Activated CD4-positive, alpha-beta T cell treated with anti-CD3 and anti-CD28 coated beads, Interleukin-2, amount 50 U/mL, for 4 hours (primary cell): ENCODE data around the gene PARVB.

Experiments
- DNase-seq, 2 experiments: peaks; one replicate each; pipeline ENCODE4 v3.0.0-alpha.2; 2020

The PARVB gene, protein sequence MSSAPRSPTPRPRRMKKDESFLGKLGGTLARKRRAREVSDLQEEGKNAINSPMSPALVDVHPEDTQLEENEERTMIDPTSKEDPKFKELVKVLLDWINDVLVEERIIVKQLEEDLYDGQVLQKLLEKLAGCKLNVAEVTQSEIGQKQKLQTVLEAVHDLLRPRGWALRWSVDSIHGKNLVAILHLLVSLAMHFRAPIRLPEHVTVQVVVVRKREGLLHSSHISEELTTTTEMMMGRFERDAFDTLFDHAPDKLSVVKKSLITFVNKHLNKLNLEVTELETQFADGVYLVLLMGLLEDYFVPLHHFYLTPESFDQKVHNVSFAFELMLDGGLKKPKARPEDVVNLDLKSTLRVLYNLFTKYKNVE

DNA sequence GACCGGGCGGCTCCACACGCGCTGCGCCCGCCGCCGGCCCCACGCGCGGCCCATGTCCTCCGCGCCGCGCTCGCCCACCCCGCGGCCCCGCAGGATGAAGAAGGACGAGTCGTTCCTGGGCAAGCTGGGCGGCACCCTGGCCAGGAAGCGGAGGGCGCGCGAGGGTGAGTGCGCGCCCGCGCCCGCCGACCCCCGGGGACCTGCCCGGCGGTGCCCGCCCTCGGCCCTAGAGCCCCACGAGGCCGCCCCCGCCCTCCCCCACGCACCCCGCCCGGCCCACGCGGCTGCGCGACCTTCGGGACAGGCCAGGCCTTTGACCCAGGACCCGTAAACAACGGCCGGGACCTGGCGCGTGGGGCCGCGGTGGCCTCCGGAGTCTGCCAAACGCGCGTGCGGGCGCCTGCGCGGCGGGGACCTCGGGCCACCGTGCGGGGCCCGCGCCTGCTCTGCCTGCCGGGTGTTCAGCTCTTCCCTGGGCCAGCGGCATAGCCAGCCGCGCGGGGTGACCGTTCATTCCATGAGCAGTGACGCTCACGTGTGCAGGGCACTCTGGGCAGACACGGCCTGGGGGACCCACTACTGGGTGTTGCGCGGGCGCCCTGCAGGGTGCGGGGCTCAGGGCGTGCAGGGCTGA lies at the start of gene PARVB:
TSS of gene PARVB (plus strand) at position 15 of the 634 bp plus-strand sequence. CDS start at position 53, 38 bp downstream.
- DNase-seq = no peak

DNA sequence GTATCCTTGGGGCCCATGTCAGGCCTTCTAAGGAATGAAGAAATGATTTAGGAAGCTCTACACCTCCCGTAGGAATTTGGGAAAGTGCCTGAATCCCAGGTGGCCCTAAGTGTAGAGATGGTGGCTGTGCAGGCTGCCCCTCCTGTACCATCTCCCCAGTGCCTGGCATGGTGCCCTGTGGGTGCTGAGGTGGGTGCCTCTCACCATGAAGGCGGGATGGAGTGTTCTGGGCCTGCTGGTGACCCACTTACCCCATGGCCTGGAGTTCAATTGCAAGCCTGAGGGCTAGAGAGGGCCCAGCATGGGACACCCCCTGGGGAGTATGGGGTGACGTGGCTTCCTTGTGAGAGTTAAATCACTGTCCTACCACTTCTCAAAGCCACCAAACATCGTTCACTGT lies 49.1 kb upstream of the PARVB start:
- no peak for DNase-seq

DNA sequence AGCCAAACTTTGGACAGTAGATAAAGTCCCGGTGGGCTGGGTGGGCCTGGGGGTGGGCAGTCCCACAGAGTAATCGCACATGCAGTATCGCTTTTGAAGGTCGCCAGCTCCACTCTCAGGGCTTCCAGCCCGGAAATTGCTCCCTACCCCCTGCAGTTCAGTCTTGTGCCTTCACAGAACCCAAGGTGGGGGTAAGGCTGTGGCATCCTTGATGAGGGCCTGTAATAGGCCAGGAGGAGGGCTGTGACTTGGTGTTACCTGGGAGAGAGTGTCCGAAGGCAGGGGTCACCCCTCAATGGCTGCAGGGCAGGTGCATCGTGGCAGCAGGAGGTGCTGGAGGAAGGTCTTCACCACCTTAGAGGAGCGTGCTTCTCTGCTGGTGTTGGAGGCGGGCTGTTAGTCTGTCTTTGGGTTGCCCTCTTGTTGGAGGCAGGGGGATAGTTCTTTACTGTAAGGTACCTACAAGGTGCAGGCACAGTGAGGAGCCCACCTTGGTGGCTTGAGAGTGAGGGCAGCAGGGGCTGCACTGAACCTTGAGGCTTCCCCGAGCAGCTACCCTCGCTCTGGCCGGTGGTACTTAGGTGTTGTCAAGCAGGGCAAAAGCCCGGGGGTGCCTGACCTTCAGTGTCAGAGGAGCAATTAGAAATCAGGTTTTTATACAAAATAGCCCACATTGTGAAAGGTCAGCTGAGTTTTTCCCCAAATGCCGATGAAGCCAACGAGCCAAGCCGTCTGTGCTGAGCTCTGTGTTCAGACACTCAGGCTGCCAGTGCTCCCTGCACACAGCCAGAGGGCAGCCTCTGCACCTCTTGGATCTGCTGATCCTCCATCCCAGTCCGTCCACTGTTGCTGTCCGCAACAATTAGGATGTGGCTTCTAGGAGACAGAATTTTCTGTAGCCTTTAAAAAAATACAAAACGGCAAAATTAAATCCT lies 47.0 kb upstream of the PARVB start:
- no peak for DNase-seq

DNA sequence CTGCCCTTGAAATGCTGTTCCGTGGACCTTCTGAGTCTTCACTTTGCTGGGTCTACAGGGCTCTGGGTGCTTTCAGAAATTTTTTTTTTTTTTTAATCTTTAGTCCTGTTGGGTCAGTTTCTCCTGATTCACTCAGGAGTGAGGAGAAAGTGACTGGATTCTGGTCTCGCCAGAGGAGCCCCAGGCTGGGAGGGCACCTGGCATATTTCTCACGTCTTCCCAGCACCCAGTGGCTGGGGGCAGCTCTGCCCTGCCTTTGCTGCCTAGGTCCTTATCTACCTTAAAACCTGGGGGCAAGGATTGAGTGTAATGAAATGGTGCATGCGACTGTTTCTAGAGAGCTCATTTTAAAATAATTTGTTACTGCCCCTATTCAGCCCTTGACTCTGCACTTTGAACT lies 45.5 kb upstream of the PARVB start:
- no peak for DNase-seq

DNA sequence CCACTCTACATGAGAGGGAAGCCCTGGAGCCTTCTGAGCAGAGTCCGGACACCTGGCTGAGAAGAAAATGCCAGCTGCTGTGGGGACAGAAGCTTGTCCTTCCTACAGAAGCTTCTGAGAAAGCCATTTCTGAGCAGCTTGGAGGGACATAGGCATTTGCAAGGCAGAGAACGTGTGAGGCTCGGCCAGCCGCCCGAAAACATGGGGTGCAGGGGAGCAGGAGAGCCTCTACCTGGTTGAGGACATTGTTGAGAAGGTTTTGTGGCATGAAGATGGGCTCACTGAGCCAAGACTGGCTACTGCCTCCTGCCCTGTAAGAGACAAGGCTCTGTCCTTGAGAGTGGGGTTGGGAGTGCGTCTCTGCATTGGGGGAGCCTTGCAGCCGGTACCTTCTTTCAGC lies 43.5 kb upstream of the PARVB start:
- no peak for DNase-seq

DNA sequence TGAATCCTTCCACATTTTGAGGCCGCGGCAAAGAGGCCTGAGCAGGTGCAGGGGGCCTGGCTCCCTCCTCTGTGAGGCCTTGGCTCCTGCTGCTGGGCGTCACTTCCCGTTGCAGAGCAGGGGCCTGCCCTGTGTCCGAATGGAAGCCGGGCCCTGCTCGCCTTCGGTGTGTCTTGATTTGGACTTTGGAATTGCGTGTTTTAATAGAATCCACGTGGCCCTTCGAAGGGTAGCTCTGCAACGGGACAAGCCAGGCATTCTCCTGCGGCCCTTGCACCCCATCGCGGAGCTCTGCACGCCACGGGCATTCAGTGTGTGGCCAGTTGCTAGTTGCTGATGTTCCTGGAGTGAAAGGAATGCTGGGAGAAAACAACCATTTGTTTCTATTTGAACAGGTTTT lies 43.1 kb upstream of the PARVB start:
- no peak for DNase-seq

DNA sequence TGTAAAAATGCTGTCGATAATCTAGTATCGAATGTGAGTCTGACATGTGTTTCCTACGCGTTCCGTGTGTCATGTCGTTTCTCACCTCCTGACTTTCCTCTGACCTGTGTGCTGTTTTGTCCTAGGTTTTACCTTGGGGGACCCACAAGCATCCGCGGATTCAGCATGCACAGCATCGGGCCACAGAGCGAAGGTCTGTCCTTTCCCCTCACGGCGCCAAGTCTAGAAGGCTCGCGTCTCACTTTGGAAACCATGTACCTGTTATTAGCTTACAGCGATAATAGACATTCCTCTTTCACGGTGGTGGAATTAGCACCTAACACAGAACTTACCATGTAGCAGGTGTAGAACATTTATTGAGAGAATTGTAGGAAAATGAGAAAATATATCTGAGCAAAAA lies 40.3 kb upstream of the PARVB start:
- DNase-seq = no peak

DNA sequence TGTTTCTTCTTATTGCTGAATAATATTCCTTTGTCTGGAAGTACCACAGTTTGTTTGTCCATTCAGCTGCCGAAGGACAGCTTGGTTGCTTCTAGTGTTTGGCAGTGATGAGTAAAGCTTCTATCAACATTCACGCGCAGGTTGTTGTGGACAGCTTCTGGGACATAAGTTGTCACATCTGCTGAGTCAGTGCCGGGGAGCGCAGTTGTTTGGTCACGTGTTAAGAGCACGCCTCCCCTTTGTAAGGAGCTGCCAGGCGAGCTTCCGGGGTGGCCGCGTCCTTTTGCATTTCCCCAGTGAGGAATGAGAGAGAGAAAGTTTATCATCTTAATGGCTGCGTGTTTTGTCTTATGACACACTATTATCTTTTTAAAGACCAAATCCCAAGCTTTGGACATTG lies 38.6 kb upstream of the PARVB start:
- no peak for DNase-seq

DNA sequence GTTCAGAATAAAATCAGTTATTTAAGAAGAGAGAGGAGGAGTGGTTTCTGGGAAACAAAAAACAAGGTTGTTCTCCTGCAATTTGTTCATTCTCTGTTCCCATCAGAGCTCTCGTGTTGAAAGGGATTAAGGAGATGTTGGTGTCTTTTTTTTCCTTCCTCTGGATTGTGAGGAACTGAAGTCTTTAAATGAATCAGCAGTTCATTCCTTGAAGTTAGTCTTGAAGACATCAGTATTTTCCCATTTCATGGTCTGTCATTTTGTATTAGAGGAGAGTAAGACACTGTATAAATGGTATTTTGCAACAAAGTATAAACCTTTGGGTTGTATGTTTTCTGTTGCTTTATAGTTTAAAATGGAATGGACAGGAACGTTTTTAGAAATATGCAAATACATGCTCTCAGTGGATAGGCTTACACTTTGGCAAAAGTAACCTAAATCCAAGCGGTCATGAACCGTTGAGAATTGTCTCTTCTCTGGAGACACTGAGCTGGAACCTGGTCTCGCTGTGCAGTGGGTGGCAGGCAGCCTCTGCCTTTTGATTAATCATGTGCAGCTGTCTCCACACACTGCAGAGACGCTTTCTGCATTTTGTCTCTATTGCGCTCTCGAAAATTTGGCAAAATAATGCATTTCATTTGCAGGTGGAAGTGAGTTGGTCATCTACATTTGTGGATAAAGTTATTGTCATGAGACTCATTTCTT lies 35.8 kb upstream of the PARVB start:
- no peak for DNase-seq

DNA sequence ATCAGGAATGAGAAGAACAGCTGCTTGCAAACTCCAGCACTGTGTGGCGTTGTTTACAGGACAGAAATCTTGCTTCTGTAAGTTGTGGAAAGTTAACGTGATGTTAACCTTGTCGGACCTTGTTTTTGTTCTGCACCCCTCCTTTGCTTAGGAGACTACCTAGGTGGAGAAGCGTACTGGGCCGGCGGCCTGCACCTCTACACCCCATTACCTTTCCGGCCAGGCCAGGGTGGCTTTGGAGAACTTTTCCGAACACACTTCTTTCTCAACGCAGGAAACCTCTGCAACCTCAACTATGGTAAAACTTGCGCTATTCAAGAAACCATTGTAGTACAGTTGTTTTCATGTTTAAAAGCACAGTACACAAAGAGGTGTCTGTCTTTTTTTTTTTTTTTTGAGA lies 35.1 kb upstream of the PARVB start:
- DNase-seq = no peak

DNA sequence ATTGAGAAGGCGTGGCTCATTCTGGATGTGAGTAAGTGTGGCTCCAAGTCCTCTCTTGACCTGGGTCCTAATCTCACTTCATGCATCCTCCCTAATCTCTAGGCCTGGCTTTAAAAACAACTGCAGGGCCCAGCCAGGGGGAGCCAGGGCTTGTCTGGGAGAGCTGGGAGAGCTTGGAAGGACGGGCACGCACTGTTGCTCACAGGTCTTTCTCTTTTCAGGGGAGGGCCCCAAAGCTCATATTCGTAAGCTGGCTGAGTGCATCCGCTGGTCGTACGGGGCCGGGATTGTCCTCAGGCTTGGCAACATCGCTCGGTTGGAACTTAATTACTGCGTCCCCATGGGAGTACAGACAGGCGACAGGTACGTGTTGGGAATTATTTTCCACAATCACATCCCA lies 34.1 kb upstream of the PARVB start:
- no peak for DNase-seq

DNA sequence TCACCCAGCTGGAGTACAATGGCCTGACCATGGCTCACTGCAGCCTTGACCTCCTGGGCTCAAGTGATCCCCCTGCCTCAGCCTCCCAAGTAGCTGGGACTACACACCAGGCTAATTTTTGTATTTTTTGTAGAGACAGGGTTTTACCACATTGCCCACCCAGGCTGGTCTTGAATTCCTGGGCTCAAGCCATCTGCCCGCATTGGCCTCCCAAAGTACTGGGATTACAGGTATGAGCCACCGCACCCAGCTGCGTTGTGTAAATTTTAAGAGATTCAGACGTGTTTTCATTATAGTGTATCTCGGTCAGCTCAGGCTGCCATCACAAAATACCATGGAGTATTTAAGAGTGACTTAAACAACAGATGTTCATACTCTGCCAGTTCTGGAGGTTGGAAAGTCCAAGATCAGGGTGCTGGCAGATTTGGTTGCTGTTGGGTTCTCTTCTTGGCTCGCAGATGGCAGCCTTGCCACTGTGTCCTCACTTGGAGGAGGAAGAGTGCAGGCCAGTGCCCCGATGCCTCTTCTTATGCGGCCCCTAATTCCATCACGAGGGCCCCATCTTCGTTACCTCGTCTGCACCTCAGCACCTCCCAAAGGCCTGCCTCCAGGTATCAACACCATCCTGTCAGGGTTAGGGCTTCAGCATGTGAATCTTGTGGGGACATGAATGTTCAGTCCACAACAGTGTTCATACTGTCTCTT lies 32.6 kb upstream of the PARVB start:
- no peak for DNase-seq

DNA sequence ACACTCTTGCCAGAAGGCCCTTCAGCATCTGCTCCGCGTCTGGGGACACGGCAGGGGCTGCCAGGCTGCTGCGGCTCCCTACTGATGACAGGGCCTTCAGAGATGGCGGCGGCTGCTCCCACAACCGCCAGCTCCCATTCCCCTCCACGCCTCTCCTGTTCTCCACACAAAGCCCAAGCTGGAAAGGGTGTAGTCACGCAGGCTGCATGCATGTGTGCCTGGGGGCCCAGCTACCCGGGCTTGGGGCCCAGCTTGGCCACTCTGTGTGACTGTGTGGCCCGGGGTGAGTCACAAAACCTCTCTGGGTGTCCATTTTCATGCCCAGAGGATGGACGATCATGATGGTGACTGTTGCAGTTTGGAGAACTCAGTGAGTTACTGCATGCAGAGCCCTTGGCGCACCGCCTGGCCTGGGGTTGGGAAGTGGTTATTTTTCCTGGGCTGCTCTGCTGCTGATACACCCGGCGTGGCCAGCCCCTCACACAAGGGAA lies 31.7 kb upstream of the PARVB start:
- DNase-seq = no peak

DNA sequence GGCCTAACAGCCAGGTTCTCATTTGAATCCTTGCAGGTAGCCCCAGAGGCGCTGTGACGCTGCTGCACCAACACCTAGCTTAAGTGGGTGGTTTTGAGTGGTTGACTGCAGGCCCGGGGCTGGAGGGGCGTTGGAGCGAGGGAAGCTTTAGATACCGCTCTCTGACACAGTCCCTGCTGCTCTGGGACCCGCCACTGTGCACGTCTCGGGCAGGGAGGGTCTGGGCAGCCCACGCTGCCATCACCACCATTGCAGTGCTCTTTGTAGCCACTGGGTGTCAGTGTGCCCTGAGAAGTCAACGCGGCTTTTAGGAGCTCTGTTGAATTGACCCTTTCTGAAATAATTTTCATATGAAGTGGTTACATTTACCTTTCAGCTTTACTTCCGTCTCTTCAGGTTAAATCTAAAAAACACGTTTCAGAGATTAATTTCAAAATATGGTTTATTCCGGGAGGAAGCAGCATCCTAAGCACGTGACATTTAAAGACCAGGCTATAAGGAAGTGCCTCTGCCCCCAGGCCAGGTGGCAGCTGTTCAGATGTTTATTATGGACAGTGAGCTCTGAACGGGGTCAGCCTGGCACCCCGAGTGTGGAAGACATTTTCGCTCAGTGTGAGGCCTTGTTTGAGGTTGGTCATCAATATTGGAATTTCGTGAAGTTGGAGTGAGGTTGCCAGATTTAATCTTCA lies 30.9 kb upstream of the PARVB start:
- DNase-seq = peak; percentile 48 to 52

DNA sequence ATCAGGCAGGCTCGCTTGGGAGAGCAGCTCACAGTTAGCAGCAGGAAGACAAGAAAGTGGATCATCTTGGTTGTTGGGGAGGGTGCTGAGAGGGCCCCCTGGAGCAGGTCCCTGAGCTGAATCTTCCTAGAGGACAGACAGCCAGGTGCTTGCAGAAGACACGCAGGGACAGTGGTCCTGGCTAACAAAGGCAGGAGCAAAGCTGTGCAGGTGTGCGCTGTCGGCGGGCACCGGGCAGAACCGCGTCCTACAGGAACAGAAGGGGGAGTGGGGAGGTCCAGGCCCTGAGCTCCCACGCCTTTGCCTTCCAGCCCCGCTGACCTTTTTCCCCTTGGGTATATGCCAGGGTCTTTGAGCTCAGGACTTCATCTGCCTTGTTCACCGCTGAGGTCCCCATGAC lies 30.1 kb upstream of the PARVB start:
- DNase-seq = no peak

DNA sequence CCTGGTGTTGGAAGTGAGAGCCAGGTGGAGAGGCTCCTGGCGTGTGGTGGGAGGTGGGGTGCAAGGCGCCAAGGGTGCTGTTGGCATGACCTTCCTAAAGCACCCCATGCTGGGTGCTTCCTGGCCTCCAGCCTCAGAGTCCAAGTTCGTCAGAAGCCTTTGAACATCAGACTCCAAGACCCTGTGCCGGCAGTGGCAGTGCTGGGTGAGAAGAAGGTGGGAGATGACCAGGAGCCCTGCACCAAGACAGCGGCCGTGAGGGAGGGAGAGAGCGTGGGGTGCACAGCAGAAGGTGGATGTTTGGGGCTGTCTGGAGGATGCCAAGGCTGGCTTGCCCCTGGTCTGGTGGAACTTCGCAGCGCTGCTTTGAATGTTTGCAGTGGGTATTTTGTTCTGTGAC lies 29.7 kb upstream of the PARVB start:
- no peak for DNase-seq

DNA sequence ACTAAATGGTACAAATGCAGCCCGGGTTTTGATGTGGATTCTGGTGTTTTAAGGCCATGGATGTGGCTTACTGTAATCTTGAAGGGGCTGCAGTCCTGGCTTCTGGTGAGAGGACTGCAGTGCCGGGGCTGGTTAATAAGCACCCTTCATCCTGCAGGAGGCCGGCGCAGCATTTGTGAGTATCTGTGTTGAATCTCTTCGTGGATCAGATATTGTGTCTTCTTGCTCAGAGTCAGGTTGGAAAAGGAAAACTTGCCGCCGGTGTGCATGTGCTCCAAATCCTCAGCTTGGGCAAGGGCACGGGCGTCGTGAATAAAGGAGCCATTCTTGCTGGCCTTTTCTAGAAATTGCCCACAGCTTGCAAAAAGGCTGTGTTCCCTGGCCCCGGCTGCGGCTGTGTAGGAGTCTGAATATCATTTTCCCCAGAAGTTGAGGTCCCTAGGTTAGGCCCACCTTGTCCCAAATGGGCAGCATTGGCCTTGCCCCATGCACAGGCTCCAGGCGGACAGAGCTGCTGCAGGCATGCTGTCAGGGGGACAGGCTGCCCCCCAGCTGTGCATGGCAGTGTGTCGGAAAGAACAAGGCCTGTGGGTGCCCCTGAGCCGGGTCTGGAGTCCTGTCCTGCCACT lies 28.9 kb upstream of the PARVB start:
- no peak for DNase-seq

DNA sequence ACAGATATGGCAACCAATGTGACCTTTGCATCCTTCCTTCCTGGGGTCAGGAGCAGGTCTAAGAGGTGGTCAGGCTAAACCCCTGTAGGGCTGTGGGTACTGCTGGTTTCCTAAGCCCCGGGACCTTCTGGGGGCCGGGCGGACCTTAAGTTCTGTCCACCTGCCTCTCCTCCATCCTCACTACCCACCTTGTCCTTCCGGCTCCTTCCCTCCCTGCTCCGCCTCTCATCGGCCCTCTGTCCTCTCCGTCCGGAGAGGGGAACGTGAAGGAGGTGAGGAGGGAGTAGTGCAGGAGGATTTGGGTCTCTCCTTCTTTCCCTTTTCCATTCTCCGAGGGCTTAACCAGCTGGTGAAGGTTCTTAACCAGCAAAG lies 28.3 kb upstream of the PARVB start:
- DNase-seq = no peak

DNA sequence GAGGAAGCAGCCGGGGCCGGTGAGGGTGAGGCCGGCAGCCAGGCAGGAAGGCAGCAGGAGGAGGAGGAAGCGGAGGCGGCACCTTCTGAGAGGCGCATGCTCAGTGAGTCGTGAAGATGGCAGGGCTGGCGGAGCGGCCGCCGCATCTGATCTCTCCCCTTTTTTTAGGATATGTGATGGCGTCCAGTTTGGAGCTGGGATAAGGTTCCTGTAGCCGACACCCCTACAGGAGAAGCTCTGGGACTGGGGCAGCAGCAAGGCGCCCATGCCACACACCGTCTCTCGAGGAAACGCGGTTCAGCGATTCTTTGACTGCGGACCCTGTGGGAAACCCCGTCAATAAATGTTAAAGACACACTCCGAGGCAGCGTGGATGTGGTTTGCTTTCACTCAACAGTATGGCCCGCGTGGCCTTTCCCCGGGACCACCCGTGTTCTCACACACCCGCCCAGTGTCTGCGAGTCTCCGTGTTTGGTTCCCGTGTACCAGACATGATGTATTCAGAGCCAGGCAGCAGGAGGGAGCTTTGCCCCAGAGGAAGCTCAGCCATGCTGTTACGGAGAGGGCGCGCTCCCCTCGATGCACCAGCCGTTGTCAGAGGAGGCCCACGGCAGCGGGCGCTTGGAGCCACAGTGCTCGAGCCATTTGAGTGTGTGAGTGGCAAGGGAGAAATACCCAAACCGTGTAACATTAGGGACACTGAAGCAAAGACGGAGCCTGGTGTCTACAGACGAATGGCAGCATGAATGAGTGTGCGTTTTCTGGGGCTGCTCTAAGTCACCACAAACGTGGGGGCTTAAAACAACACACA lies 27.7 kb upstream of the PARVB start:
- peak; percentile 54 to 65 for DNase-seq

DNA sequence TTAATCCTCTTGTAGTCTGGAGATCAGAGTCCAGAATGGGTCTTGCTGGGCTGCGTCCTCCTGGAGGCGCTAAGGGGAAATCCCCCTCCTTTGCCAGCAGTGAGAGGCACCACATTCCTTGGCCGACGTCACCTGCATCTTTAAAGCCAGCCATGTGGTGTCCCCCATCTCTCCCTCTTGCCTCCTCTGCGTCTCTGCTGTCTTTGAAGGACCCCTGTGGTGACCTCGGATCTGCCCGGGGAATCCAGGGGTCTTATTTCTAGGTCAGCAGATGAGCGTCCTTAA lies 27.2 kb upstream of the PARVB start:
- no peak for DNase-seq
